GM18870 (cell line): ENCODE results near the gene FAM153A.
"Not testable (repeated sequence)": the region's sequence is repeated elsewhere in the genome, so short reads cannot be mapped to it uniquely, and the experiment has no call there.

ENCODE experiments used
- ATAC-seq: cut with Tn5 transposase; IDR thresholded peaks from one replicate; pipeline ENCODE4 v1.9.1; 2021; ENCODE audit warnings: moderate library complexity; ENCODE audit not compliant: unreplicated experiment

Gene FAM153A

GRCh38 chr5:177747354-177747753, 35.3 kb downstream of the FAM153A start:
- not testable (repeated sequence) for ATAC-seq

GRCh38 chr5:177724858-177725257, 57.8 kb downstream of the FAM153A start:
- ATAC-seq: not testable (repeated sequence)

GRCh38 chr5:177723831-177724485, 58.7 kb downstream of the FAM153A start:
- not testable (repeated sequence) for ATAC-seq

GRCh38 chr5:177722829-177723228, 59.9 kb downstream of the FAM153A start:
- ATAC-seq: not testable (repeated sequence)

- ATAC-seq: not testable (repeated sequence)
Measured at GRCh38 chr5:177719989-177720388, 62.7 kb downstream of the FAM153A start.

- not testable (repeated sequence) for ATAC-seq
Measured at GRCh38 chr5:177715423-177715822, 67.3 kb downstream of the FAM153A start.

GRCh38 chr5:177696100-177696499, 86.6 kb downstream of the FAM153A start:
- ATAC-seq: not testable (repeated sequence)

- not testable (repeated sequence) for ATAC-seq
Measured at GRCh38 chr5:177695356-177695930, 87.3 kb downstream of the FAM153A start.

- not testable (repeated sequence) for ATAC-seq
Measured at GRCh38 chr5:177694518-177694835, 88.2 kb downstream of the FAM153A start.

GRCh38 chr5:177693671-177694517, 88.8 kb downstream of the FAM153A start:
- ATAC-seq: not testable (repeated sequence)

GRCh38 chr5:177692969-177693368, 89.7 kb downstream of the FAM153A start:
- not testable (repeated sequence) for ATAC-seq

- ATAC-seq: not testable (repeated sequence)
Measured at GRCh38 chr5:177692507-177692906, 90.2 kb downstream of the FAM153A start.

- ATAC-seq: not testable (repeated sequence)
Measured at GRCh38 chr5:177689011-177689610, 93.6 kb downstream of the FAM153A start.

GRCh38 chr5:177688091-177688490, 94.6 kb downstream of the FAM153A start:
- ATAC-seq: not testable (repeated sequence)

- ATAC-seq: not testable (repeated sequence)
Measured at GRCh38 chr5:177681920-177682319, 100.8 kb downstream of the FAM153A start.
